ENCODE data around the gene TMEM218.

- TF ChIP-seq MAX (IDR thresholded peaks at IDR 0.05) (no peak), CTCF (IDR thresholded peaks at IDR 0.05 in 2 of 3, conservative IDR thresholded peaks at IDR 0.05 in 1 of 3; ENCODE audit: borderline replicate concordance in 1 of 3, insufficient read depth in 1 of 3, low read depth in 2 of 3, low read length in 2 of 3) (no peak), POLR2A (IDR thresholded peaks at IDR 0.05; ENCODE audit: borderline replicate concordance, extremely low read depth, insufficient read depth, insufficient read length) (no peak), EGR1 (IDR thresholded peaks at IDR 0.05; ENCODE audit: low read depth) (no peak), EZH2 (IDR thresholded peaks at IDR 0.05) (no peak), POLR2AphosphoS5 (IDR thresholded peaks at IDR 0.05; ENCODE audit: low read depth, low read length) (no peak), ZFX (IDR thresholded peaks at IDR 0.05) (no peak), EZH2phosphoT487 (IDR thresholded peaks at IDR 0.05; ENCODE audit: borderline replicate concordance) (no peak), RAD21 (IDR thresholded peaks at IDR 0.05; ENCODE audit: low read depth) (no peak), JUND (IDR thresholded peaks at IDR 0.05) (no peak), YY1 (IDR thresholded peaks at IDR 0.05; ENCODE audit: extremely low read depth, insufficient replicate concordance, low read depth, low read length) (no peak), ELF1 (IDR thresholded peaks at IDR 0.05; ENCODE audit: borderline replicate concordance, low read depth) (no peak), REST (IDR thresholded peaks at IDR 0.05; ENCODE audit: low read depth) (no peak), SIN3A (IDR thresholded peaks at IDR 0.05; ENCODE audit: low read depth) (no peak)
Observed at GRCh38 chr11:125081098-125081798, 30.2 kb downstream of the TMEM218 start.

All from HCT116 (cell line).